ENCODE measurements around the gene SH3YL1. TPM values are rescaled to one million over a fixed set of nuclear protein-coding genes. Genes with fewer than 3 reads are reported as not detected.

The SH3YL1 gene
- total RNA-seq, 4 donors from 2014 or later, result 70.7 to 344 (median 98.0) TPM

- no peak overlapping the region for H3K27ac ChIP-seq
- in situ Hi-C loops (cut with MboI; ENCODE audit: low pct_ligation_motif_present in 1 of 4, low pct_unique_long_range_greater_than_20kb in 1 of 4, low sequenced_read_pairs in 3 of 4) (loop anchor here in 1 of 4 donors (10.0 kb wide), 1 partner anchor 382 kb away; no protein-coding TSS in a partner anchor), intact Hi-C loops (cut with DNase I; ENCODE audit: low total_unique reads) (no loop called here)
- H3K4me3 ChIP-seq, result no peak overlapping the region
- no peaks in the 10 kb centered on the region for H3K27me3 ChIP-seq
- WGBS, 2 donors (ENCODE audit: low coverage in 1 of 2), result 84 to 89% methylated on average over 8 of the region's 8 CpGs
- no peak for TF ChIP-seq EP300 (IDR thresholded peaks at IDR 0.05; ENCODE audit: low read depth)
- no peak for TF ChIP-seq POLR2A (IDR thresholded peaks at IDR 0.05)
- no peak for TF ChIP-seq CTCF (IDR thresholded peaks at IDR 0.05)
- no peak for TF ChIP-seq POLR2AphosphoS5 (IDR thresholded peaks at IDR 0.05)
- H3K36me3 ChIP-seq, result no peaks in the 10 kb centered on the region
- peaks cover 3 to 7% of the 10 kb centered on the region in 2 donors for H3K9me3 ChIP-seq
- no peaks in the 10 kb centered on the region for H3K4me1 ChIP-seq
- DNase-seq, result no peak
These were observed 10.6 kb downstream of the SH3YL1 start for GRCh38 chr2:253202-253638.

DNA sequence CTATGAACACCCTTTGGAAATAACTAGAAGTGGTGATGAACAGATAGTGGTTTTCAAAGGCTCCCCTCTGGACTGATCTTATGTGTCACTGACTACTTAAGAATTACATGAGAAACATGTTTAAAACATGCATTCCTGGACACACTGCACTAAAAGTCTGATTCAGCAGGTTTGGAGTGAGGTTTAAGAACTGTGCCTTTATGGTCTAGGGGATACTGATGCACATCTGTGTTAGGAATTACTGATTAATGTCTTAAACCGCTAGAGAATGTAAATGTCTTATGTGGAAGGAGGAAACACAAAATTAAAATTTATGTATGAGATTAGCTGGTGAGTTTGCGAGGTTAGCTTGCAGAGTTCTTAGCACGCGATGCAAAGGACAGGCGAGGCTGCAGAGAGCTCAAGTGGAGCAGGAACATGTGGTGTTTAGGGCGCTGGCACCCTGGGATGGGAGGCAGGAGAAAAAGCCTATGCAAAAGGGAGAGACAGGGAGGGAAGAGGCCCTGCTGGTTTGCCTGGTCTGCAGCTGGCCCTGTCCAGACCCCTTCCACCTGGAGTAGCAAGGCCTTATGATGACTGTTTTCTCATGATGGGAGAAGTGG, 11.7 kb downstream of the SH3YL1 start:
- DNase-seq, result no peak
- Histone ChIP-seq H3K4me3 (no peak overlapping the region), H3K36me3 (peaks cover 0 to 2% (median under 1%) of the 10 kb centered on the region in 4 donors), H3K9me3 (no peaks in the 10 kb centered on the region), H3K27me3 (no peaks in the 10 kb centered on the region), H3K4me1 (no peaks in the 10 kb centered on the region), H3K27ac (no peak overlapping the region)
- WGBS, 2 donors (ENCODE audit: low coverage in 1 of 2), result 85 to 90% methylated on average over 6 of the region's 6 CpGs
- TF ChIP-seq EP300 (IDR thresholded peaks at IDR 0.05; ENCODE audit: low read depth), result no peak
- TF ChIP-seq POLR2AphosphoS5 (IDR thresholded peaks at IDR 0.05), result no peak
- TF ChIP-seq POLR2A (IDR thresholded peaks at IDR 0.05), result no peak
- no peak for TF ChIP-seq CTCF (IDR thresholded peaks at IDR 0.05)
- intact Hi-C loops (cut with DNase I; ENCODE audit: low total_unique reads) (no loop called here), in situ Hi-C loops (cut with MboI; ENCODE audit: low pct_ligation_motif_present in 1 of 4, low pct_unique_long_range_greater_than_20kb in 1 of 4, low sequenced_read_pairs in 3 of 4) (loop anchor here in 1 of 4 donors (10.0 kb wide), 1 partner anchor 383 kb away; no protein-coding TSS in a partner anchor)

DNA sequence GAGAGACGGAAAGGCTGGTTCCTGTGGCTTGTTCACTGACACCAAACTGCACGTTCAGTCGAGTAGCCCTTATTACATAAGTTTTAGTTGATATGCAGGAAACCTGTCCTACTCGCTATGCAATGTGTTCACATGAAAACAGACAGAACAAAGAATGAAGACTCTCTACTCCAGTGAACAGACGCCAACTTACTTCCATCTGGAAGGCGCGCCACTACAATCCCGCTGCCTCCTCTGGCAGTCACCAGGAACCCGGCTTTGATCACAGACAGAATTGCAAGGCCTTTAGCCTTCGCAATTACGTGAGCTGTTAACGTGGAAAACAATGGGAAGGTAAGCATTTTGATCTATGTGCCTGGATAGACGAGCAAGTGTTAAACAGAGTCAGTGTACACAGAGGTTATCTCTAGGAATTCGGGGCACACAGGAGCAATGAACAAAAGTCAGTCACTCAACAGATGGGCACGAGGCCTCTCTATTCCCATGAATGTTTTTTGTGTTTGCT, 14.2 kb downstream of the SH3YL1 start:
- in situ Hi-C loops (cut with MboI; ENCODE audit: low pct_ligation_motif_present in 1 of 4, low pct_unique_long_range_greater_than_20kb in 1 of 4, low sequenced_read_pairs in 3 of 4), result loop anchor here in 1 of 4 donors (10.0 kb wide), 1 partner anchor 385 kb away; no protein-coding TSS in a partner anchor
- WGBS, 2 donors (ENCODE audit: low coverage in 1 of 2), result 92% methylated on average over 14 to 15 of the region's 15 CpGs
- TF ChIP-seq CTCF (IDR thresholded peaks at IDR 0.05) (no peak), EP300 (IDR thresholded peaks at IDR 0.05; ENCODE audit: low read depth) (no peak), POLR2A (IDR thresholded peaks at IDR 0.05) (no peak), POLR2AphosphoS5 (IDR thresholded peaks at IDR 0.05) (no peak)

GRCh38 chr2:248724-249123, 15.1 kb downstream of the SH3YL1 start:
- no peak overlapping the region for H3K27ac ChIP-seq
- H3K4me3 ChIP-seq, result no peak overlapping the region
- H3K27me3 ChIP-seq, result no peaks in the 10 kb centered on the region
- no peak for TF ChIP-seq EP300 (IDR thresholded peaks at IDR 0.05; ENCODE audit: low read depth)
- no peak for TF ChIP-seq POLR2A (IDR thresholded peaks at IDR 0.05)
- TF ChIP-seq CTCF (IDR thresholded peaks at IDR 0.05), result no peak
- in situ Hi-C loops (cut with MboI; ENCODE audit: low pct_ligation_motif_present in 1 of 4, low pct_unique_long_range_greater_than_20kb in 1 of 4, low sequenced_read_pairs in 3 of 4) (no loop called here), intact Hi-C loops (cut with DNase I; ENCODE audit: low total_unique reads) (loop anchor here (5.0 kb wide), 1 partner anchor 394 kb away; no protein-coding TSS in a partner anchor)
- H3K9me3 ChIP-seq, result no peaks in the 10 kb centered on the region
- H3K36me3 ChIP-seq, result peaks cover 0 to 24% (median 3%) of the 10 kb centered on the region in 4 donors
- DNase-seq, result no peak
- no peaks in the 10 kb centered on the region for H3K4me1 ChIP-seq
- WGBS, 2 donors (ENCODE audit: low coverage in 1 of 2), result 85 to 89% methylated on average over 2 of the region's 2 CpGs

More for the DNA sequence above, 14.2 kb downstream of the SH3YL1 start:
- intact Hi-C loops (cut with DNase I; ENCODE audit: low total_unique reads), result loop anchor here (5.0 kb wide), 1 partner anchor 393 kb away; no protein-coding TSS in a partner anchor
- no peak overlapping the region for H3K27ac ChIP-seq
- no peaks in the 10 kb centered on the region for H3K27me3 ChIP-seq
- H3K4me3 ChIP-seq, result no peak overlapping the region
- H3K4me1 ChIP-seq, result no peaks in the 10 kb centered on the region
- peaks cover 0 to 17% (median 3%) of the 10 kb centered on the region in 4 donors for H3K36me3 ChIP-seq
- no peaks in the 10 kb centered on the region for H3K9me3 ChIP-seq
- no peak for DNase-seq
